ENCODE data around the gene SF3B1.

DNA sequence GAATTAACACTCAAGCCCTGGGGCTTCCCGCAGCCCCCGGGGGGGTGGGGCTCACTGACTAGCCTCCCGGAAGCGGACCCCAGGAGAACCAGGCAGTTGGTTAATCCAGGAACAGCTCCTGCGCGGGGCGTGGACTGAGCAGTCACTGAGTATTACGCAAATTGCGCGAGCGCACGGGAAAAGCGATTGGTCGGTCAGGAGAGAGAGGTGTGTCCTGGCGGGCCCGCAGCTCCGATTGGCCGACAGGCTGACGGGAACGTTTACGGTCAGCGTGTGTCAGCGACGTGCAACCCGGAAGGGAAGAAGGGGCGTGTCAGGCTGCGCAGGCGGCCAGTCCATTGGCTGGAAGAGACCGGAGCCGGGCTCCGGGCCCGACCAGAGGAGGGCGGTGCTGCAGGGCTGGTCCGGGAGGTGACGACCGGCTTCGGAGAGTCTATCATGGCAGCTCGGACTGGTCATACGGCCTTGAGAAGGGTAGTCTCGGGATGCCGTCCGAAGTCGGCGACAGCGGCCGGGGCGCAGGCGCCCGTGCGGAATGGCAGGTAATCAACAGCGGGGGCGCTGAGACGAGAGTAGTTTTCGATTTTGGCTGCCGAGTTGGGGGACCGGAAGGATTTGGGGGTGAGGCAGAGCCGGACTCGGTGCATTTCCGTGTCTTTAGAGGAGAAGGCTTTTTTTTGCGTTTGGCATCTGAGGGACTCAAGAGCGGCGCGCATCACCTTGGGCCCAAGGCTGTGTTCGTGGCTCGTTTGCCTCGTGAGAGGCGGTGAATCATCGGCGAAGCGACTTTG is 18.5 kb upstream of the SF3B1 start, which contains the start of gene COQ10B:
- TF ChIP-seq, protein P1, sequence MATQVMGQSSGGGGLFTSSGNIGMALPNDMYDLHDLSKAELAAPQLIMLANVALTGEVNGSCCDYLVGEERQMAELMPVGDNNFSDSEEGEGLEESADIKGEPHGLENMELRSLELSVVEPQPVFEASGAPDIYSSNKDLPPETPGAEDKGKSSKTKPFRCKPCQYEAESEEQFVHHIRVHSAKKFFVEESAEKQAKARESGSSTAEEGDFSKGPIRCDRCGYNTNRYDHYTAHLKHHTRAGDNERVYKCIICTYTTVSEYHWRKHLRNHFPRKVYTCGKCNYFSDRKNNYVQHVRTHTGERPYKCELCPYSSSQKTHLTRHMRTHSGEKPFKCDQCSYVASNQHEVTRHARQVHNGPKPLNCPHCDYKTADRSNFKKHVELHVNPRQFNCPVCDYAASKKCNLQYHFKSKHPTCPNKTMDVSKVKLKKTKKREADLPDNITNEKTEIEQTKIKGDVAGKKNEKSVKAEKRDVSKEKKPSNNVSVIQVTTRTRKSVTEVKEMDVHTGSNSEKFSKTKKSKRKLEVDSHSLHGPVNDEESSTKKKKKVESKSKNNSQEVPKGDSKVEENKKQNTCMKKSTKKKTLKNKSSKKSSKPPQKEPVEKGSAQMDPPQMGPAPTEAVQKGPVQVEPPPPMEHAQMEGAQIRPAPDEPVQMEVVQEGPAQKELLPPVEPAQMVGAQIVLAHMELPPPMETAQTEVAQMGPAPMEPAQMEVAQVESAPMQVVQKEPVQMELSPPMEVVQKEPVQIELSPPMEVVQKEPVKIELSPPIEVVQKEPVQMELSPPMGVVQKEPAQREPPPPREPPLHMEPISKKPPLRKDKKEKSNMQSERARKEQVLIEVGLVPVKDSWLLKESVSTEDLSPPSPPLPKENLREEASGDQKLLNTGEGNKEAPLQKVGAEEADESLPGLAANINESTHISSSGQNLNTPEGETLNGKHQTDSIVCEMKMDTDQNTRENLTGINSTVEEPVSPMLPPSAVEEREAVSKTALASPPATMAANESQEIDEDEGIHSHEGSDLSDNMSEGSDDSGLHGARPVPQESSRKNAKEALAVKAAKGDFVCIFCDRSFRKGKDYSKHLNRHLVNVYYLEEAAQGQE (IDR thresholded peaks at IDR 0.05; ENCODE audit: insufficient read depth in 1 of 2, low read depth in 2 of 2, low read length in 2 of 2), result no peak
- TF ChIP-seq TAF1 (IDR thresholded peaks at IDR 0.05; ENCODE audit: borderline replicate concordance, insufficient read depth, low read length), result no peak
